Measurements from ENCODE around the gene PCSK4. TPM values are rescaled to one million over a fixed set of nuclear protein-coding genes. Genes with fewer than 3 reads are reported as not detected.
"Not testable (repeated sequence)": the region's sequence is repeated elsewhere in the genome, so short reads cannot be mapped to it uniquely, and the experiment has no call there.

The PCSK4 gene
- total RNA-seq, 1 donor from 2014 or later, result 5.4 TPM

GRCh38 chr19:1521636-1522035 is 31.5 kb upstream of the PCSK4 start:
- no peak for DNase-seq (ENCODE audit: extremely low spot score in 2 of 2)
- no peaks in the 10 kb centered on the region for H3K27me3 ChIP-seq
- TF ChIP-seq, protein P1, sequence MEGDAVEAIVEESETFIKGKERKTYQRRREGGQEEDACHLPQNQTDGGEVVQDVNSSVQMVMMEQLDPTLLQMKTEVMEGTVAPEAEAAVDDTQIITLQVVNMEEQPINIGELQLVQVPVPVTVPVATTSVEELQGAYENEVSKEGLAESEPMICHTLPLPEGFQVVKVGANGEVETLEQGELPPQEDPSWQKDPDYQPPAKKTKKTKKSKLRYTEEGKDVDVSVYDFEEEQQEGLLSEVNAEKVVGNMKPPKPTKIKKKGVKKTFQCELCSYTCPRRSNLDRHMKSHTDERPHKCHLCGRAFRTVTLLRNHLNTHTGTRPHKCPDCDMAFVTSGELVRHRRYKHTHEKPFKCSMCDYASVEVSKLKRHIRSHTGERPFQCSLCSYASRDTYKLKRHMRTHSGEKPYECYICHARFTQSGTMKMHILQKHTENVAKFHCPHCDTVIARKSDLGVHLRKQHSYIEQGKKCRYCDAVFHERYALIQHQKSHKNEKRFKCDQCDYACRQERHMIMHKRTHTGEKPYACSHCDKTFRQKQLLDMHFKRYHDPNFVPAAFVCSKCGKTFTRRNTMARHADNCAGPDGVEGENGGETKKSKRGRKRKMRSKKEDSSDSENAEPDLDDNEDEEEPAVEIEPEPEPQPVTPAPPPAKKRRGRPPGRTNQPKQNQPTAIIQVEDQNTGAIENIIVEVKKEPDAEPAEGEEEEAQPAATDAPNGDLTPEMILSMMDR (IDR thresholded peaks at IDR 0.05), result no peak
- peak in 1 of 2 donors; percentile 61 for TF ChIP-seq POLR2AphosphoS5 (IDR thresholded peaks at IDR 0.05; ENCODE audit: insufficient read depth in 1 of 2, low read depth in 1 of 2)
- TF ChIP-seq POLR2A (IDR thresholded peaks at IDR 0.05), result no peak
- H3K27ac ChIP-seq, result peak overlapping the region; percentile 88
- no peaks in the 10 kb centered on the region for H3K36me3 ChIP-seq
- no peaks in the 10 kb centered on the region for H3K9me3 ChIP-seq
- no peak overlapping the region for H3K4me3 ChIP-seq
- peaks cover 36% of the 10 kb centered on the region for H3K4me1 ChIP-seq
- intact Hi-C loops (cut with DNase I), result no loop called here

- TF ChIP-seq POLR2A (IDR thresholded peaks at IDR 0.05) (no peak), POLR2AphosphoS5 (IDR thresholded peaks at IDR 0.05; ENCODE audit: insufficient read depth in 1 of 2, low read depth in 1 of 2) (no peak)
- TF ChIP-seq, protein P1 (IDR thresholded peaks at IDR 0.05), result no peak
- Histone ChIP-seq H3K4me1 (peaks cover 36% of the 10 kb centered on the region), H3K36me3 (no peaks in the 10 kb centered on the region), H3K9me3 (no peaks in the 10 kb centered on the region), H3K27ac (peak overlapping the region; percentile 50), H3K4me3 (no peak overlapping the region), H3K27me3 (no peaks in the 10 kb centered on the region)
- intact Hi-C loops (cut with DNase I), result no loop called here
- DNase-seq (ENCODE audit: extremely low spot score in 2 of 2), result no peak
These were observed 30.1 kb upstream of the PCSK4 start for GRCh38 chr19:1520203-1520780.

- DNase-seq (ENCODE audit: extremely low spot score in 2 of 2); H3K9me3 ChIP-seq; H3K36me3 ChIP-seq; H3K4me3 ChIP-seq; H3K27me3 ChIP-seq; intact Hi-C loops (cut with DNase I): not testable (repeated sequence)
- Histone ChIP-seq H3K4me1 (peaks cover 31% of the 10 kb centered on the region), H3K27ac (peak overlapping the region; percentile 50)
These were observed 29.7 kb upstream of the PCSK4 start for GRCh38 chr19:1519802-1520201.

DNA sequence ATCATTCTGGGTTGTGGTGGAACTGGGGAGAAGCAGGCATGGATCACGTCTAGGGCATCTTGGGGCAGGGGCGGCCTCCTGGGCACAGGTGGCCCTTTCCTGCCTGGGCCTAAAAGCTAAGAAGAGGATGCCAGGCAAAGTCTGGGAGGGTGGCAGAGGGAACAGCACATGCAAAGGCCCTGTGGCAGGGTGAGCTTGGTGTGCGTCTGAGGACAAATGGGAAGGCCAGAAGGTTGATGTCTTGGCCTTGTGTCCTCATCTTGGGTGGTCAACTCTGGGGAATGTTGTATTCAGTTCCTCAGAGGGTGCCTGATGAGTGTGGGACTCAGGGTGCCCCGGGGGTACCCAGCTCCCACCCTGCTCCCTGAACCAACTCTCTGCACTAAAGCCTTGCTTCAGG is 28.3 kb upstream of the PCSK4 start:
- no peaks in the 10 kb centered on the region for H3K27me3 ChIP-seq
- H3K9me3 ChIP-seq, result no peaks in the 10 kb centered on the region
- DNase-seq (ENCODE audit: extremely low spot score in 2 of 2), result no peak
- intact Hi-C loops (cut with DNase I), result no loop called here
- TF ChIP-seq, protein P1 (IDR thresholded peaks at IDR 0.05), result no peak
- TF ChIP-seq POLR2AphosphoS5 (IDR thresholded peaks at IDR 0.05; ENCODE audit: insufficient read depth in 1 of 2, low read depth in 1 of 2), result no peak
- no peak for TF ChIP-seq POLR2A (IDR thresholded peaks at IDR 0.05)
- no peaks in the 10 kb centered on the region for H3K36me3 ChIP-seq
- H3K4me3 ChIP-seq, result no peak overlapping the region
- H3K4me1 ChIP-seq, result peaks cover 31% of the 10 kb centered on the region
- no peak overlapping the region for H3K27ac ChIP-seq

DNA sequence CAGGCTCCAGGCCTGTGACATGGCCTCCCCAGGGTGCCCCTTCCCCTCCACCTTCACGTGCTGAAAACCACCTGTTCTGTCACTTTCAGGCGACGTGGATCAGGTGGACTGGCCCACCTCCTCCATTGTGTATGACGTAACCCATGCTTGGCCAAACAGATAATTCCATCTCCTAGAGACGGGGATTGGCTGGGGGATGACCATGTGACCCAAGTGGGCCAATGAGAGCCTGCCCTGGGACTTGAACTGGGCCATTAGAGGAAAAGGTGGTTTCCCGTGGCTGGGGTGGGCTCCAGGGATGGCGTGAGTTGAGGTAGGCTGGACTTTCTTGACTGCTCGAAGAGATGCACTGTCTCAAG is 26.2 kb upstream of the PCSK4 start:
- intact Hi-C loops (cut with DNase I), result no loop called here
- Histone ChIP-seq H3K4me3 (no peak overlapping the region), H3K36me3 (no peaks in the 10 kb centered on the region), H3K27me3 (no peaks in the 10 kb centered on the region), H3K9me3 (no peaks in the 10 kb centered on the region), H3K27ac (no peak overlapping the region), H3K4me1 (peaks cover 29% of the 10 kb centered on the region)
- no peak for DNase-seq (ENCODE audit: extremely low spot score in 2 of 2)
- TF ChIP-seq, protein P1 (IDR thresholded peaks at IDR 0.05), result no peak
- TF ChIP-seq POLR2AphosphoS5 (IDR thresholded peaks at IDR 0.05; ENCODE audit: insufficient read depth in 1 of 2, low read depth in 1 of 2) (no peak), POLR2A (IDR thresholded peaks at IDR 0.05) (no peak)

Data from vagina (tissue), 2 donors.